OCI-LY1 (cell line): ENCODE data around the gene DOCK1.

Experiments
- EZH2 ChIP-seq: fragments of 200-600 bp; sonication (generic), shearing (Covaris generic); IDR thresholded peaks from 2 replicates; pipeline ENCODE4 v1.8.0; 2017; ENCODE audit warnings: borderline replicate concordance, mixed run types, mild to moderate bottlenecking, antibody characterized with exemption, low read length, moderate library complexity, mixed read lengths
- TF ChIP-seq, protein P1 (sequence below): fragments of 200-600 bp; sonication (generic), shearing (Covaris generic); IDR thresholded peaks from 2 replicates; pipeline ENCODE4 v1.5.1; 2017; ENCODE audit warnings: mild to moderate bottlenecking, antibody characterized with exemption, low read length, moderate library complexity, mixed read lengths

GRCh38 chr10:127278001-127278400 is 372.8 kb downstream of the DOCK1 start:
- TF ChIP-seq, protein P1, sequence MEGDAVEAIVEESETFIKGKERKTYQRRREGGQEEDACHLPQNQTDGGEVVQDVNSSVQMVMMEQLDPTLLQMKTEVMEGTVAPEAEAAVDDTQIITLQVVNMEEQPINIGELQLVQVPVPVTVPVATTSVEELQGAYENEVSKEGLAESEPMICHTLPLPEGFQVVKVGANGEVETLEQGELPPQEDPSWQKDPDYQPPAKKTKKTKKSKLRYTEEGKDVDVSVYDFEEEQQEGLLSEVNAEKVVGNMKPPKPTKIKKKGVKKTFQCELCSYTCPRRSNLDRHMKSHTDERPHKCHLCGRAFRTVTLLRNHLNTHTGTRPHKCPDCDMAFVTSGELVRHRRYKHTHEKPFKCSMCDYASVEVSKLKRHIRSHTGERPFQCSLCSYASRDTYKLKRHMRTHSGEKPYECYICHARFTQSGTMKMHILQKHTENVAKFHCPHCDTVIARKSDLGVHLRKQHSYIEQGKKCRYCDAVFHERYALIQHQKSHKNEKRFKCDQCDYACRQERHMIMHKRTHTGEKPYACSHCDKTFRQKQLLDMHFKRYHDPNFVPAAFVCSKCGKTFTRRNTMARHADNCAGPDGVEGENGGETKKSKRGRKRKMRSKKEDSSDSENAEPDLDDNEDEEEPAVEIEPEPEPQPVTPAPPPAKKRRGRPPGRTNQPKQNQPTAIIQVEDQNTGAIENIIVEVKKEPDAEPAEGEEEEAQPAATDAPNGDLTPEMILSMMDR, result no peak
- no peak for TF ChIP-seq EZH2
